ENCODE results near the gene ZBTB11. TPM values are rescaled to one million over a fixed set of nuclear protein-coding genes. Genes with fewer than 3 reads are reported as not detected.

The ZBTB11 gene
- total RNA-seq, 1 experiment from 2014 or later: 14.8 TPM

GRCh38 chr3:101646726-101647125 lies 30.2 kb downstream of the ZBTB11 start:
- no peak overlapping the region for H3K18ac ChIP-seq (ENCODE audit: insufficient read length, low read depth, low read length)
- H3K27ac ChIP-seq (ENCODE audit: insufficient read length, low read depth, low read length): no peak overlapping the region
- H3K4me2 ChIP-seq (ENCODE audit: insufficient read depth, insufficient read length, low read length): no peak overlapping the region
- no peak overlapping the region for H3T11ph ChIP-seq (ENCODE audit: low read length)
- Mint-ChIP-seq H3K36me3 (ENCODE audit: insufficient read depth in 1 of 3, low read depth in 3 of 3) (peaks cover 17 to 35% (median 26%) of the 10 kb centered on the region in 3 experiments), H3K4me3 (no peak overlapping the region), H3K9me3 (no peaks in the 10 kb centered on the region; a peak in 1 of 5 replicates), H3K4me1 (peaks cover 18 to 25% of the 10 kb centered on the region in 2 experiments), H3K27me3 (ENCODE audit: low read depth) (no peaks in the 10 kb centered on the region), H3K27ac (no peak overlapping the region)
- no peak overlapping the region for H2BK20ac ChIP-seq (ENCODE audit: low read depth, low read length, poor library complexity, severe bottlenecking)
- H2AK5ac ChIP-seq (ENCODE audit: insufficient read length, low read length): no peak overlapping the region
- no peak overlapping the region for H2BK120ac ChIP-seq (ENCODE audit: low read depth, low read length, poor library complexity, severe bottlenecking)
- no peak overlapping the region for H2BK15ac ChIP-seq (ENCODE audit: low read depth, low read length)
- no peaks in the 10 kb centered on the region for H3K27me3 ChIP-seq (ENCODE audit: insufficient read depth, low read length)
- H4K91ac ChIP-seq (ENCODE audit: insufficient read length, low read depth, low read length): no peak overlapping the region
- no peak overlapping the region for H4K5ac ChIP-seq (ENCODE audit: insufficient read length, low read depth, low read length)
- H3K14ac ChIP-seq (ENCODE audit: insufficient read depth, low read length): no peak overlapping the region
- no peak overlapping the region for H3K4ac ChIP-seq (ENCODE audit: low read depth, low read length)
- no peaks in the 10 kb centered on the region for H3K23me2 ChIP-seq (ENCODE audit: insufficient read length, low read depth, low read length, poor library complexity, severe bottlenecking)
- H3K79me2 ChIP-seq (ENCODE audit: insufficient read depth, low read length): no peaks in the 10 kb centered on the region
- H2AFZ ChIP-seq (ENCODE audit: low read length): no peak overlapping the region
- H3K56ac ChIP-seq (ENCODE audit: insufficient read length, low read depth, low read length): no peak overlapping the region
- H3K9me3 ChIP-seq (ENCODE audit: control insufficient read depth, low read depth, low read length): no peaks in the 10 kb centered on the region
- H3K79me1 ChIP-seq (ENCODE audit: insufficient read depth, low read depth, low read length, poor library complexity, severe bottlenecking): no peaks in the 10 kb centered on the region
- peaks cover 2% of the 10 kb centered on the region; the same call in 1 of the 2 replicates for H3K4me1 ChIP-seq (ENCODE audit: insufficient read depth, low read length)
- DNase-seq: no peak
- H3K9ac ChIP-seq (ENCODE audit: extremely low read depth, insufficient read length, low read length): no peak overlapping the region
- H4K20me1 ChIP-seq (ENCODE audit: control insufficient read depth, insufficient read depth, insufficient read length): no peaks in the 10 kb centered on the region
- no peak overlapping the region for H2BK12ac ChIP-seq (ENCODE audit: insufficient read length, low read depth, low read length)
- no peak overlapping the region for H2BK5ac ChIP-seq (ENCODE audit: insufficient read length, low read length)
- H4K8ac ChIP-seq (replicated peaks; ENCODE audit: insufficient read length, low read depth, low read length): no peak overlapping the region
- H3K23ac ChIP-seq (ENCODE audit: insufficient read length, low read depth, low read length): no peak overlapping the region
- TF ChIP-seq, protein P1, sequence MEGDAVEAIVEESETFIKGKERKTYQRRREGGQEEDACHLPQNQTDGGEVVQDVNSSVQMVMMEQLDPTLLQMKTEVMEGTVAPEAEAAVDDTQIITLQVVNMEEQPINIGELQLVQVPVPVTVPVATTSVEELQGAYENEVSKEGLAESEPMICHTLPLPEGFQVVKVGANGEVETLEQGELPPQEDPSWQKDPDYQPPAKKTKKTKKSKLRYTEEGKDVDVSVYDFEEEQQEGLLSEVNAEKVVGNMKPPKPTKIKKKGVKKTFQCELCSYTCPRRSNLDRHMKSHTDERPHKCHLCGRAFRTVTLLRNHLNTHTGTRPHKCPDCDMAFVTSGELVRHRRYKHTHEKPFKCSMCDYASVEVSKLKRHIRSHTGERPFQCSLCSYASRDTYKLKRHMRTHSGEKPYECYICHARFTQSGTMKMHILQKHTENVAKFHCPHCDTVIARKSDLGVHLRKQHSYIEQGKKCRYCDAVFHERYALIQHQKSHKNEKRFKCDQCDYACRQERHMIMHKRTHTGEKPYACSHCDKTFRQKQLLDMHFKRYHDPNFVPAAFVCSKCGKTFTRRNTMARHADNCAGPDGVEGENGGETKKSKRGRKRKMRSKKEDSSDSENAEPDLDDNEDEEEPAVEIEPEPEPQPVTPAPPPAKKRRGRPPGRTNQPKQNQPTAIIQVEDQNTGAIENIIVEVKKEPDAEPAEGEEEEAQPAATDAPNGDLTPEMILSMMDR (conservative IDR thresholded peaks at IDR 0.05): no peak
- WGBS (ENCODE audit: extremely low coverage, insufficient read length, low lambda C conversion rate): no CpG with 5 or more reads among the region's 1 CpG

Measured in H9 (cell line).